HG03571 (cell line): Measurements from ENCODE around the gene DUSP7.

ENCODE experiments used
- ATAC-seq: cut with Tn5 transposase; IDR thresholded peaks from one replicate; pipeline ENCODE4 v1.9.1; 2021; ENCODE audit not compliant: unreplicated experiment

Gene DUSP7

DNA sequence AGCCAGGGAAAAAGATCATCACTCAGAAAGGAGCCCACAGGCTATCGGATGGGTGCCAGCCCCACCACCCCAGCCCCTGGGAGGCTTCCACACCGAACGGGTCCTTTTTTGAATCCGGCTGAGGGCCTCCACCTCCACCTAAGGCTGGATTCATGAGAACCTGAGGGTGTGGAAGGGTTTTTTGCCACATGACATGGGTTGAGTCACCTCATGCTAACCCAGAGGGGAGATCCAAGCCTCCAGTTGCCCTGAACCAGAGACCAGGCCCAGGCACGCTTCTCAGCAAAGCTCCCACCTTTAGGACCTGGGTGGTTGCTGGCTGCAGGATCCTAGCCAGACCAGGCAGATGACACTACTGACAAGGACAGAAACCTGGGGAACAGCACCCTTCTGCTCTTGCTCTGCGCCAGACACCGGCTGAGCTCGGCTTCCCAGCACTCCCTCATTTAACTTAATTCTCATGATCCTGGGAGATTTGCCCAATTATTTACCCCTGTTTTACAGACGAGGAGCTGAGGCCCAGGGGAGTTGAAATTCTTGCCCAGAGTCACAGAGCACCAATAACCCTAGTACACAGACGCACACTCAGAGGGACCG is 25.6 kb downstream of the DUSP7 start:
- ATAC-seq: no peak

DNA sequence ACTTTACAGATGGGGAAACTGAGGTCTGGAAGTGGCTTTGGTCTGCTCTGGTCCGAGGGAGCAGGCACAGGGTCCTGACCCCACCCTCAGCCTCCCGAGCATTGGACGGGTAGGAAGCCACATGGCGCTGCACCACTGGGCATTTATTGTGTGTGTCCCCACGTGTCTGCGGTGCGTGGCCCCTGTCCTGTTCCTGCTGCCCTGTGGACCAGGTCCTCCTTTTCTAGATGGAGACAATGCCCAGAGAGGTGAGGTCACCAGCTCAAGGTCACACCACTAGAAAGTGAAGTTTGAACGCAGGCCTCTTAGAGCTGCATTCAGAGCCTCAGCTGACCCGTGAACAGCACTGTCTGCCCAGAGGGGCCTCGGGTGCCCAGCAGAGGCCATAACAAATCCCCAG is 26.8 kb downstream of the DUSP7 start:
- ATAC-seq: no peak

DNA sequence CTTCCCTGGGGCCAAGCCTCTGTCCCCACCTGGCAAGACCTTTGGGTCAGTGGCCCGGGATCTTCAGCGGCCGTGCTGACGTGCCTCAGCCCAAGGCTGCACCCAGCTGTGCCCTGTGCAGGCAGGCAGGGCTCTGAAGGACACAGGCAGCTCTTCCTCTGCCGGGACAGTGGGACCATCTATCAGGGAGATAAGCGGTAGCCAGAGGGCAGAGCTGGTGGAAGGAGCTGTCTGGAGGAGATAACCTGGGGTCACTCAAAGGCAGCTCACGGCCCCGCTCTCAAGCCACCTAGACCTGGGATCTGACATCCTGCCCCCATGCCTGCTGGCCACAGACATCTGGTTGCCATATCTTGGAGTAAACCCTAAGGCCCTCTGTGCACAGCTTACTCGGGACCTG is 27.3 kb downstream of the DUSP7 start:
- no peak for ATAC-seq

GRCh38 chr3:52028572-52028971 is 27.8 kb downstream of the DUSP7 start:
- no peak for ATAC-seq

DNA sequence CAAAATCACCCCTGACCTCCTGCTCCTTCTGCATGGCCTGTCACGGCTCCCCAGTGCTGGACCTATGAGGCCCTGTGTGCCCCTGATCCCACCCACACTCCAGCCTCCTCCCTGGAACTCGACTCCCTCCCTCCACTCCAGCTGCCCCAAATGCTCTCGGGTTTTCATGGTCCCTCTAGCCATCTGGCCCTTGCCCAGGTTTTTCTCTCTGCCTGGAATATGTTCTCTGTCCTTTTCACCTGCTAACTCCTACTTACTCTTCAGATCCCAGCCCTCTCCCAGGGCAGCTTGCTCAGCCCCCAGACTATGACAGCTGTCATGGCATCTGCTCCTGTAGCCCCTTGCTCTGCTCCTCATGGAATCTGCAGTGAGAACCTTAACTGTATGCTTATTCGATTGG is 30.3 kb downstream of the DUSP7 start:
- ATAC-seq: no peak

DNA sequence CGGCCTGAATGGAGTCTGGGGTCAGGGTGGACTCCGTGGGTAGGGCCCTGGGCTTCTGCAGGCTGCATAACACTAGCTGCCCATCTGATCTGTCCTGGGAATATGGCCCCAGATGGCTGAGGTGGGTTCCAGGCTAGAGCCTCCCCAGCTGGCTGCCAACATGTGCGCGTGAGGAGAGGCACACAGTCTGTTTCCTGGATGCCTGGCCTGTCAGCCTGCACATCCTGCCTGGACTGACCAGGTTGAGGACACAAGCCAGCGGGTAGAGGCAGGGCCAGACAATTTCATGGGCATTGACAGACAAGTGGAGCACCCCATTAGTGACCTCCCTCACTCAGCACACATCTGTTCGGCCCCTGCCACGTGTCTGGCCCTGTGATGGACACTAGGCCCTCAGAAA is 30.9 kb downstream of the DUSP7 start:
- no peak for ATAC-seq

GRCh38 chr3:52024765-52025452 is 31.5 kb downstream of the DUSP7 start:
- no peak for ATAC-seq

- peak; percentile 68 for ATAC-seq
Observed at GRCh38 chr3:52023860-52024764, 32.3 kb downstream of the DUSP7 start.

- ATAC-seq: no peak
Observed at GRCh38 chr3:52023101-52023770, 33.1 kb downstream of the DUSP7 start.

DNA sequence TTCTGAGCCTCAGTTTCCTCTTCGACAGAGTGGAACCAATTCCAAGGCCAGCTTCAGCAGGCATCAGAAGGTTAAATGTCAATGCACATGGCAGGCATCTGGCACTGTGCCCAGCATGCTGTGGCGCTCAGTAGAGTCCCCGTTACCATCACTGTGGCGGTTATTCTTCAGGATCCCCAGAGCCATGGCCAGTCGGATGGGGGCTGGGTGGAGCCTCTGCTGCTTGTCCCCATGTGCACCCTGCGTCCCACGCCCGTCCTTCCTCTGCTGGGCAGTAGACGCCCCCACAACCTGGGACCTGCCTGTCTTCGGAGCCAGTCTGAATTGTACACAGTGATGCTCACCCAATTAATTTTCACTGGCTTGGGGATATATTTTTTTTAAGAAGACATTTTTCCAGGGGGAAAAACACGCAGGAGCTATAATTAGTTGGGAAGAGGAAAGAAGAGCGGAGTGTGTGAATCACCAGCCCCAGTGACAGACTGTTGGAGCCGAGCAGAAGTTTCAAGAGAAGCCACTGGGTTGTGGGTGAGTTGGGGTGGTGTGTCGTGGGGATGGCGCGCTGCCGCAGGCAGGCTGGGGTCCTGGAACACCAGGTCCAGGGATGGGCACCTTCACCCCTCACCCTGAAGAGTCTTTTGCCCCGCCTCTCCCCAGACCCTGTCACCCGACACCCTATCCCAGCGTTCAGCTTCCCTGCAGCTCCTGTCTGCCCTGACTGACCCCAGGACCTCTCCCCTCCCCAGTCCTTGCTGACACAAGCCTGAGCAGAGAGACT is 33.9 kb downstream of the DUSP7 start:
- no peak for ATAC-seq

DNA sequence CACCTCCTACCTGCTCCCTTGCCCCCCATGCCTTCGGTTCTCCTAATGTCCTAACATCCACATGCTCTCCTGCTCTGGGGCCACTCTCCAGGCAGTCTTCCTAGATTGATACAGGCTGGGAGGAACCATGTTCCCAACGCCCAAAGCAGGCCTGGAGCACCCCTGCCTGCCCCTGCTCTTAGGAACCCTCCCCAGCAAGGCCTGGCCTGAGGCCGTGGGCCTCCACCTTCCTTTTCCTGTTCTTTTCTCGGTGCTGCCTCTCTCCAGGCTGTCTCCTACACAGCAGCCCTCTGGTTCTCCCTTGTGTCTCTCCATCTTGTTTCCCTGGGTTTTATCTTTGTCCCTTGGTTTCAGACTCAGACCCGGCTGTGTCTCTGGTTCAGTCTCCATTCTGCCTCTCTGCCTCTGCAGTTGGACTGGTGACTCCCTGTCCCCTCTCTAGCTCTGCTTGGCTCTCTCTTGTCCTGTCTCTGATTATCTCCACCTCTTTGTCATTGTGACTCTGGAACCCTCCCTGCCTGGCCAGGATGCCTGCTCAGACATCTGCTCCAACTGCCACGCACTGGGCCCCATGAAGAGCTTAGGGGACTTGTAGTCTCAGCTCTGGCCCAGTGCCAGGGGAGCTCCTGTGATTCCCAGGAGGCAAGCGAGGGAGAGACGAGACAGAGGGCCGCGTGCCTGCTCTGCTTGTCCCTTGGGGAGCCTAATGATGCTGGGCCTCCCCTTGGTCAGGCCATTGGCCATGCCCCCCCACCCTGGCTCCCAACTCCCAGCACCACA is 34.7 kb downstream of the DUSP7 start:
- ATAC-seq: no peak

GRCh38 chr3:52020796-52021195 is 35.6 kb downstream of the DUSP7 start:
- ATAC-seq: no peak

DNA sequence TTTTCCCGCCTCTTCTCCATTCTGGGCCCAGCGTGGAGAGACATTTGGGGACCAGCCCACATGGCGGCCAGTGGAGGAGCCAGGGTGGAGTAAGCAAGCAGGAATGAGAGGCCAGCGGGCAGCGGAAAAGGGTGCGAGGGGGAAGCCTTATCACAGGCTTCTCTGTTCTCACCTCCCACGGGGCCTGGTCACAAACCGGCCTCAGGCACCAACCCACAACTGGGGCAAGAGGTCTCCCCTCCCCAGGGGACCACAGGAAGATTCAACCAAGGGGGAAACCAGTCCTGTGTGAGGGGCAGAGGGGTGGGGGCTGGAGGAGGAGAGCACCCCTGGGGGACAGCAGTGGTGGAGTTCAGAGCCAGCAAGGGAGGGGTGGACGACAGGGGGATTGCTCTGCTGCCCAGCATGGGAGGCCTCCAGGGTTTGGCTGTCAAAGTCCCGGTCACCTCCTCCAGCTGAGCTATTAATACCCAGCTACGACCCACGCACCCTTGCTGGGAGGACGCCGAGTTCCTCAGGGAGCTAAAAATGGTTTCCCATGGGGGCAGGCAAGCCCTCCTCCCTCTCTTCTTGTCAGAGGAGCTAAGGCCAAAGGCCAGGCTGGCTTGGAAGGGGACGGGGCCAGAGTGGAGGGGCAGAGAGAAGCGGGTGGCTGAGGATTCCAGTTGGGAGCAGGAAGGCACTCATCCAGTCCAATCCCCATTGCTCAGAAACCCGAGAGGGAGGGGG is 36.9 kb downstream of the DUSP7 start:
- no peak for ATAC-seq

DNA sequence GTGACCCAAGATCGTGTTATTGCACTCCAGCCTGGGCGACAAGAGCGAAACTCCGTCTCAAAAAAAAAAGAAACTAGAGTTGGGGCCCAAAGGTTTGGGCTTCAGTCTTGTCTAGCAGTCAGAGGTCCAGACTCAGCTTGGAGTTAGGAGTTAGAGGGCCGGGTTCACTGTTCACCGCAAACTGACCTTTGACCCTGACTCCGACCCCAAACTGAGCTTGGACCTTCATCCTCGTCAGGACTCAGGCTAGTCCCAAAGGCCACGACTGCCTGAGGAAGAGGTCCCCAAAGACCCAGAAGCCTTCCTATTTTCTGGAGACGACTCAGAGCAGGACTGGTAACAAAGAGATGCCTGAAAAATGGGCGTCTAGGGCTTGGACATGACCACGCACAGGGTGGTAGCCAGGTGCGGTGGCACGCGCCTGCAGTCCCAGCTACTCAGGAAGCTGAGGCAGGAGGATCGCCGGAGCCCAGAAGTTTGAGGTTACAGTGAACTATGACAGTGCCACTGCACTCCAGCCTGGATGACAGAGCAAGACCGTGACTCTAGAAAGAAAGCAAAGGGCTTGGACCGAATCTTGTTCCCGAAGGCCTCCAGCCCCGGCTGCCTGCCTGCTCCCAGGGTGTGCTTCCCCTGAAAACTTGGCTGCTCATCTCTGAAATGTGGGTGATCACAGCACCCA is 37.9 kb downstream of the DUSP7 start:
- ATAC-seq: no peak

GRCh38 chr3:52017586-52017985 is 38.8 kb downstream of the DUSP7 start:
- ATAC-seq: no peak

- ATAC-seq: no peak
Observed at GRCh38 chr3:52015438-52016228, 40.7 kb downstream of the DUSP7 start.

DNA sequence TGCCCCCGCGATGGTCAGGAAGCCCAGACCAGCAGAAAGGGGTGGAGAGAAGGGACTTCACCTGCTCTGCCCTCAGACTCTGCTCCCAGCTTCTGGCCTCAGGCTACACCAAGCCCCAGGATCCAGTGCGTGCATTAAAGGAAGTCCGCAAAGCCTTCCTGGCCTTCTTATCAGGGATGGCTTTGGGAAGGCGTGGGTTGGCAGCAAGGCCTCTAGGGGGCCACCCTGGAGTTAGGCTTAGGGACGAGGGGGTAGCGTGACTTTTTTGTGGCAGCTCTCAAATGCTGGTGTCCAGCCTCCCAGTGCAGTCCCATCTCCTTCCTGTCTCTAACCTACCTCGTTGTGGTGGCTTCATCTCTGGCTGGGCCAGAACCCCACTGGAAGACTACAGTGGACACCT is 41.8 kb downstream of the DUSP7 start:
- ATAC-seq: no peak
